K562 (cell line): ENCODE results near the gene YOD1. TPM values are rescaled to one million over a fixed set of nuclear protein-coding genes. Genes with fewer than 3 reads are reported as not detected.
A peak's percentile ranks its signal among the peaks of the same experiment; 100 is the strongest.

Experiments
- ATAC-seq: fragments of 200-7000 bp; cut with Tn5 transposase; 3 replicates; pipeline ENCODE4 v1.9.1; 2020; ENCODE audit warnings: moderate library complexity
- BruUV-seq: library from RNA; stranded (reverse); fragments of 400-500 nt; replicated peaks from 2 replicates; lab custom pipeline; 2021; lab: Mats Ljungman, UMichigan
- CTCF ChIA-PET: fragments of 300-600 bp; formaldehyde crosslinking; extraction: SDS; loops from one replicate; lab custom pipeline; 2021; ENCODE audit warnings: low intra/inter-chr PET ratio; lab: Yijun Ruan, JAX
- POLR2A ChIA-PET: fragments of 300-600, 350-650 bp; sonication (Branson Sonifier 250); formaldehyde crosslinking; extraction: SDS; loops from one replicate; lab custom pipeline; 2021; ENCODE audit warnings: antibody characterized with exemption, inconsistent platforms; lab: Yijun Ruan, JAX
- DNase-seq, 4 experiments: peaks; one replicate each; pipeline versions ENCODE4 v3.0.0 to v3.0.0-alpha.2; 2011 to 2018; ENCODE audit warnings: low spot score in 3 of 4, mixed read lengths in 3 of 4; ENCODE audit errors: extremely low read depth in 1 of 4
- FAIRE-seq: peaks from 2 replicates; lab custom pipeline; 2011; peaks lifted over from hg19 to GRCh38; lab: Jason Lieb, UNC
- H2AFZ ChIP-seq: 2 replicates; pipeline ENCODE4 v1.6.0; 2011; ENCODE audit warnings: low read depth, low read length, control low read depth, inconsistent platforms
- H3K27ac ChIP-seq: fragments of 200-600 bp; 3 replicates; pipeline ENCODE4 v1.8.0; 2011; ENCODE audit warnings: low read depth, mild to moderate bottlenecking, control low read depth, inconsistent platforms, low read length, moderate library complexity, mixed read lengths; ENCODE audit errors: extremely low read depth
- H3K27me3 ChIP-seq, 2 experiments: fragments of 300-600 bp in 1 of 2; 2 replicates in 1 of 2; 3 replicates in 1 of 2; pipeline versions ENCODE4 v1.6.0 to v1.8.0; 2011; ENCODE audit warnings: inconsistent platforms in 2 of 2, low read length in 2 of 2, mild to moderate bottlenecking in 1 of 2, mixed read lengths in 1 of 2, moderate library complexity in 1 of 2; ENCODE audit not compliant: control insufficient read depth in 2 of 2, insufficient read depth in 2 of 2
- H3K36me3 ChIP-seq: fragments of 300-600 bp; 3 replicates; pipeline ENCODE4 v1.8.0; 2011; ENCODE audit warnings: mild to moderate bottlenecking, low read length, inconsistent platforms; ENCODE audit not compliant: control insufficient read depth, insufficient read depth
- H3K4me1 ChIP-seq, 2 experiments: fragments of 200-600 bp in 1 of 2; replicated peaks in 1 of 2; 2 replicates in 1 of 2; 3 replicates in 1 of 2; pipeline versions ENCODE4 v1.5.1 to v1.8.0; 2011; ENCODE audit warnings: inconsistent platforms in 2 of 2, low read length in 2 of 2, mild to moderate bottlenecking in 1 of 2, mixed read lengths in 1 of 2, moderate library complexity in 1 of 2; ENCODE audit not compliant: control insufficient read depth in 2 of 2, insufficient read depth in 2 of 2
- H3K4me2 ChIP-seq: 2 replicates; pipeline ENCODE4 v1.6.1; 2011; ENCODE audit warnings: low read length, control low read depth, inconsistent platforms, mixed read lengths; ENCODE audit not compliant: insufficient read depth
- H3K4me3 ChIP-seq: fragments of 200-600 bp; sonication (generic), shearing (Covaris generic); 2 replicates; pipeline ENCODE4 v1.5.1; 2016; ENCODE audit warnings: control low read depth, inconsistent platforms
- H3K79me2 ChIP-seq: fragments of 200-600 bp; 3 replicates; pipeline ENCODE4 v1.8.0; 2011; ENCODE audit warnings: low read length, inconsistent platforms; ENCODE audit not compliant: control insufficient read depth, insufficient read depth
- H3K9ac ChIP-seq, 2 experiments: 2 replicates each; pipeline versions ENCODE4 v1.6.0 to v1.6.1; 2011; ENCODE audit warnings: low read depth in 2 of 2, low read length in 2 of 2, control low read depth in 1 of 2, inconsistent platforms in 1 of 2, mild to moderate bottlenecking in 1 of 2, mixed read lengths in 1 of 2; ENCODE audit not compliant: insufficient read depth in 1 of 2
- H3K9me1 ChIP-seq: one replicate; pipeline ENCODE4 v1.6.0; 2011; ENCODE audit warnings: inconsistent platforms, mild to moderate bottlenecking, low read length, moderate library complexity; ENCODE audit not compliant: control insufficient read depth, insufficient read depth
- H3K9me3 ChIP-seq: replicated peaks from 2 replicates; pipeline ENCODE4 v1.5.1; 2011; ENCODE audit warnings: low read depth, low read length, inconsistent platforms; ENCODE audit not compliant: control insufficient read depth, insufficient read depth
- H4K20me1 ChIP-seq: replicated peaks from 2 replicates; pipeline ENCODE4 v1.6.1; 2011; ENCODE audit warnings: low read length, inconsistent platforms, mixed read lengths; ENCODE audit not compliant: control insufficient read depth, insufficient read depth
- CBFB ChIP-seq: sonication (generic); formaldehyde crosslinking; IDR thresholded peaks from 2 replicates; pipeline ENCODE4 v1.4.0; 2020; ENCODE audit warnings: mild to moderate bottlenecking, missing genetic modification reagents
- EWSR1 ChIP-seq: fragments of 450-650 bp; IDR thresholded peaks from 2 replicates; pipeline ENCODE4 v1.6.1; 2018; ENCODE audit warnings: borderline replicate concordance, mild to moderate bottlenecking, low read depth, moderate library complexity; ENCODE audit not compliant: partially characterized antibody
- GATAD2B ChIP-seq: fragments of 450-650 bp; IDR thresholded peaks from 2 replicates; pipeline ENCODE4 v1.6.1; 2017; ENCODE audit warnings: mild to moderate bottlenecking, borderline replicate concordance
- GTF2E2 ChIP-seq: fragments of 200-800 bp; sonication (Bioruptor generic); IDR thresholded peaks from 2 replicates; pipeline ENCODE4 v1.6.1; 2016; ENCODE audit warnings: missing genetic modification characterization, missing compliant biosample characterization
- JUN ChIP-seq, 2 experiments: sonication (generic) in 1 of 2; formaldehyde crosslinking in 1 of 2; IDR thresholded peaks; 2 replicates each; pipeline versions ENCODE4 v1.6.1 to v1.8.0; 2012 to 2022; ENCODE audit warnings: borderline replicate concordance in 2 of 2, mild to moderate bottlenecking in 2 of 2, improper control_type of control experiment in 1 of 2, low read depth in 1 of 2, low read length in 1 of 2, missing genetic modification reagents in 1 of 2
- MNT ChIP-seq, 2 experiments: fragments of 450-650 bp; conservative IDR thresholded peaks; 2 replicates each; pipeline ENCODE4 v1.6.1; 2017; ENCODE audit warnings: mild to moderate bottlenecking in 2 of 2, moderate library complexity in 2 of 2
- NFATC3 ChIP-seq: fragments of 450-650 bp; IDR thresholded peaks from 2 replicates; pipeline ENCODE4 v1.6.1; 2017; ENCODE audit warnings: mild to moderate bottlenecking
- NFIC ChIP-seq: fragments of 450-650 bp; IDR thresholded peaks from 2 replicates; pipeline ENCODE4 v1.6.1; 2017; ENCODE audit warnings: mild to moderate bottlenecking, inconsistent platforms
- RAD21 ChIP-seq, 2 experiments: fragments of 250-450 bp in 1 of 2; fragments of 450-650 bp in 1 of 2; sonication (Bioruptor Pico) in 1 of 2; formaldehyde crosslinking in 1 of 2; IDR thresholded peaks in 1 of 2; conservative IDR thresholded peaks in 1 of 2; 2 replicates each; pipeline versions ENCODE4 v1.4.0 to v1.8.0; 2020 to 2022; ENCODE audit warnings: mild to moderate bottlenecking in 2 of 2, moderate library complexity in 1 of 2
- ZNF318 ChIP-seq, 2 experiments: fragments of 450-650 bp; IDR thresholded peaks; 2 replicates each; pipeline ENCODE4 v1.6.1; 2016; ENCODE audit warnings: mild to moderate bottlenecking in 2 of 2, borderline replicate concordance in 1 of 2, low read depth in 1 of 2, moderate library complexity in 1 of 2
- ZNF583 ChIP-seq: fragments of 250-450 bp; sonication (Bioruptor Pico); IDR thresholded peaks from 2 replicates; pipeline ENCODE4 v1.4.0; 2020
- WGBS: fragments of 100-300 bp; shearing (Covaris generic); methylation state at CpG from one replicate; pipeline ENCODE4 v1.1.6; 2016; ENCODE audit warnings: low coverage, mixed read lengths; ENCODE audit not compliant: insufficient coverage; ENCODE audit errors: missing lambda C conversion rate; 5-methylcytosine and 5-hydroxymethylcytosine counted together
- in situ Hi-C: fragments of 300-500 bp; cut with MboI; formaldehyde crosslinking; loops from 4 replicates; pipeline ENCODE4 v1.15.0; 2018; ENCODE audit warnings: inconsistent platforms, mixed read lengths
- intact Hi-C: fragments of 100-400 bp; cut with micrococcal nuclease; formaldehyde crosslinking; loops from 2 replicates; pipeline ENCODE4 v1.14.2; 2022
- polyA plus RNA-seq, 8 experiments: library from polyadenylated mRNA; depleted of rRNA in 4 of 8; stranded (reverse) in 5 of 8; unstranded in 3 of 8; fragments of >200 nt; fragmentation: Nextera tagmentation in 2 of 8; fragmentation: Illumina TruSeq in 1 of 8; extraction: Ambion mirVana in 2 of 8; extraction: Trizol in 1 of 8; gene quantifications; 2 replicates each; pipeline versions ENCODE4 v1.2.1 to v1.2.3, GENCODE V29; 2011 to 2014; ENCODE audit warnings: inconsistent platforms in 1 of 8, missing spikeins in 1 of 8
- total RNA-seq, 7 experiments: library from RNA; depleted of rRNA in 6 of 7; stranded (reverse); fragments of >200 nt in 6 of 7; fragmentation: Illumina TruSeq in 2 of 7; extraction: Trizol in 2 of 7; gene quantifications; 2 replicates each; pipeline versions ENCODE4 v1.2.1 to v1.2.3, GENCODE V29; 2011 to 2021; ENCODE audit warnings: low replicate concordance in 1 of 7

YOD1 gene
- total and polyA plus RNA-seq, 9 of the 15 experiments (the other 6 are each of a cell fraction or from before 2014, with no cell fraction given): 18.2 to 78.1 (median 46.9) TPM

- ChIA-PET CTCF (interaction anchor here (1.2 to 2.3 kb wide), 2 partner anchors 27 to 115 kb away, joined by 3 to 17 read pairs; no protein-coding TSS in a partner anchor), POLR2A (interaction anchor here (0.6 to 9.8 kb wide), 5 partner anchors 10 to 415 kb away, joined by 3 to 104 read pairs (median 23); partner anchors contain the start of genes C1orf116 and DYRK3)
- peaks cover 51% of the 10 kb centered on the region for H3K36me3 ChIP-seq
- 0% methylated on average over 6 of the region's 6 CpGs for WGBS
- no peaks in the 10 kb centered on the region for H3K9me3 ChIP-seq
- BruUV-seq: no TSS peak
- in situ Hi-C loops: no loop called here
- peak overlapping the region; percentile 96 to 98 for H3K9ac ChIP-seq
- peak overlapping the region; percentile 94 for H3K27ac ChIP-seq
- DNase-seq (peak; percentile 46 to 79 (median 58)), ATAC-seq (peak; percentile 51), FAIRE-seq (peak; percentile 35)
- peak overlapping the region; percentile 99 for H3K4me2 ChIP-seq
- peaks cover 14 to 58% of the 10 kb centered on the region in 2 experiments for H3K4me1 ChIP-seq
- peaks cover 80% of the 10 kb centered on the region for H3K79me2 ChIP-seq
- peak overlapping the region; percentile 98 for H2AFZ ChIP-seq
- H4K20me1 ChIP-seq: peaks cover 18% of the 10 kb centered on the region
- H3K9me1 ChIP-seq: no peaks in the 10 kb centered on the region
- no peaks in the 10 kb centered on the region for H3K27me3 ChIP-seq
- intact Hi-C loops: loop anchor here (1.0 to 10.0 kb wide), 2 partner anchors 27 to 595 kb away; partner anchors contain the start of gene CR1L
- peak overlapping the region; percentile 92 for H3K4me3 ChIP-seq
- TF ChIP-seq ZNF318 (IDR thresholded peaks at IDR 0.05; ENCODE audit: borderline replicate concordance in 1 of 2, low read depth in 1 of 2): peak in 1 of 2 experiments; percentile 38; a peak in 1 of 4 replicates
- TF ChIP-seq CBFB (CRISPR knock-in tag): no peak
- no peak; the same call in 1 of the 2 replicates for TF ChIP-seq GTF2E2 (tag)
- peak; percentile 78 to 79 for TF ChIP-seq RAD21 (CRISPR knock-in tag; conservative IDR thresholded peaks at IDR 0.05 in 1 of 2, IDR thresholded peaks at IDR 0.05 in 1 of 2)
- TF ChIP-seq NFATC3: 0 out of 2 replicates have a peak, but pooled peaks have one; percentile 18
- no peak for TF ChIP-seq EWSR1
- TF ChIP-seq MNT (conservative IDR thresholded peaks at IDR 0.05): peak; percentile 34 to 46; a peak in 3 of 4 replicates
- no peak for TF ChIP-seq ZNF583 (CRISPR knock-in tag)
- no peak for TF ChIP-seq JUN (IDR thresholded peaks at IDR 0.05; ENCODE audit: borderline replicate concordance, low read depth, low read length)
- TF ChIP-seq JUN (CRISPR knock-in tag; IDR thresholded peaks at IDR 0.05; ENCODE audit: borderline replicate concordance): no peak
- no peak for TF ChIP-seq NFIC
- TF ChIP-seq GATAD2B: peak; percentile 72
These were observed 1.0 kb downstream of the YOD1 start for GRCh38 chr1:207049974-207050391.
